HG02678 (cell line): ENCODE data around the gene SPTA1.

Source experiments
- ATAC-seq: cut with Tn5 transposase; IDR thresholded peaks from one replicate; pipeline ENCODE4 v1.9.1; 2021; ENCODE audit warnings: mild to moderate bottlenecking, moderate library complexity; ENCODE audit not compliant: unreplicated experiment

The SPTA1 gene

GRCh38 chr1:158577561-158577960, 109.0 kb downstream of the SPTA1 start:
- no peak for ATAC-seq

DNA sequence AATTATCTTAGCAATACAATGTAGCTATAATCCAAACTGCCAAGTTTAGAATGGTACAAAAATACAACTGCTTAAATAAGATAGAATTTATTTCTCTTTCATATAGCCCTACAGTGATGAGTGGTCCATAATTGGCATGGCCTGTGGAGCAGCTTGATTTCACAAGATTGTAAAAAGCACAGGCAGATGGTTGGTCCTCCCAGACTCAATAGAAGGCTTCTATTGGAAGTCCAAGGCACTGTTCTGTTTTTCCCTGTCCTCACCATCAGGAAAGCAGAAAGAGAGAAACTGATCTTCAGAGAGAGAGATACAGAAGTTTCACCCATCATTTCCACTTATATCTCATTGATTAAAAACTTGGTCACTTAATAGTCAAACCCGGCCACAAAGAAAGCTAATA, 114.3 kb downstream of the SPTA1 start:
- no peak for ATAC-seq

- no peak for ATAC-seq
Measured at GRCh38 chr1:158570480-158570879, 116.0 kb downstream of the SPTA1 start, which contains the start of gene OR6P1. Gene OR6P1, minus strand, starts transcription at chr1:158570580. Its CDS starts 6,976 bp downstream, at chr1:158563604.

DNA sequence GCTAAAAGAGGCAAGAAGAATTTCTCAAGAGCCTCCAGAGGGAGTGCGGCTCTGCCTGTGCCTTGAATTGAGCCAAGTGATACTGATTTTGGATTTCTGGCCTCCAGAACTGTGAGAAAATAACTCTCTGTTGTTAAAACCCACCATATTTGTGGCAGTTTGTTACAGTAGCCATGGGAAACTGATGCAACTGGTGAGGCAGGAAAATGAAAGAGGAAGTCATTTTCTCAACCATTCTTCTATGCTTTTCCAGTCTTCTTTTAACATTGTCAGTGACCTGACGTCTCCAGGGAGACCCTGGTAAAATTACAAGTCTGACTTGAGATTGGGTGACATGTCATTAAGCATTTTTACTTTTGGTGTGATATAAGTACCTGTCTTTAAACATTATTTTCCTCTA, 121.9 kb downstream of the SPTA1 start:
- ATAC-seq = no peak

- no peak for ATAC-seq
Measured at GRCh38 chr1:158563853-158564252, 122.7 kb downstream of the SPTA1 start.
